ENCODE results near the gene PRDM16. TPM values are rescaled to one million over a fixed set of nuclear protein-coding genes. Genes with fewer than 3 reads are reported as not detected.
A peak's percentile ranks its signal among the peaks of the same experiment; 100 is the strongest.

The PRDM16 gene
- total and polyA plus RNA-seq, 2 of the 13 experiments (the other 11 are each of a cell fraction or from before 2014, with no cell fraction given): 0.15 to 0.81 TPM

DNA sequence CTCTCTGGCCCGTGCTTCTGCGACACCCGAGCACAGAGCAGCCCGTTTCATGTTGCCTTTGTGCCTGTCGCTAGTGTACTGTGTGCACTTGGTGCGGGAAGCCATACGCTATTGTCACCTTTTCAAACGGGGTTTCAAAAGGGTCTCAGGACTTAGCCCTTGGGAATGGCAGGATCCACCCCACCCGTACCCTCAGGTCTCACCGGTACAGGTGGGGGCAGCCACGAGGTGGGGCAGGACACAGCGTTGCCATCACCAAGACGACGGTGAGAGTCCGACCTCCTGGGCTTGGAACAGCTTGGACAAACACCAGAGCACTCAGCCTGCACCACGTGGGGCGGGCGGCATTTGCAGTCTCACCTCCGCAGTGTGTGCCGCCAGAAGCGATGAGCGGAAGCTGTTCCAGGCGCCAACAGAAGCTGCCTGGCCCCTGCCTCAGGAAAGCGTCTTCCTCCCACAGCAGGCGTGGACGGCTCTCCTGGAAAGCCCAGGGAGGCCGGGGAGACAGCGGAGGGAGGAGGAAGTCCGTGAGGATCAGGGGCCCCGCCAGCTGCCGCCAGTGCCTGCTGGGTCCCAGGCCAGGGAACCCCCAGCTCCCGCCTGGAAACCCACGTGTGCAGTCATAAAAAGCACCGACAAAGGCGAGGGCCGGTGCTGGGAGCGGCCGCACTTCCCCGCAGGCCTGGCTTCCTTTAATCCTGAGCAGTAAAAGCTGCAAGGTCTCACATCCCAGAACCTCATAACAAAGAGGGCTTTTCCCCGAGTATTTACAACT is 254.2 kb downstream of the PRDM16 start (continued):
- no peak for TF ChIP-seq HMG20B (CRISPR knock-in tag; conservative IDR thresholded peaks at IDR 0.05)
- TF ChIP-seq ELF1 (CRISPR knock-in tag; IDR thresholded peaks at IDR 0.05): no peak
- TF ChIP-seq RAD51 (IDR thresholded peaks at IDR 0.05; ENCODE audit: borderline replicate concordance): no peak
- no peak for TF ChIP-seq ZNF34 (CRISPR knock-in tag; IDR thresholded peaks at IDR 0.05; ENCODE audit: borderline replicate concordance)
- TF ChIP-seq, protein P1, sequence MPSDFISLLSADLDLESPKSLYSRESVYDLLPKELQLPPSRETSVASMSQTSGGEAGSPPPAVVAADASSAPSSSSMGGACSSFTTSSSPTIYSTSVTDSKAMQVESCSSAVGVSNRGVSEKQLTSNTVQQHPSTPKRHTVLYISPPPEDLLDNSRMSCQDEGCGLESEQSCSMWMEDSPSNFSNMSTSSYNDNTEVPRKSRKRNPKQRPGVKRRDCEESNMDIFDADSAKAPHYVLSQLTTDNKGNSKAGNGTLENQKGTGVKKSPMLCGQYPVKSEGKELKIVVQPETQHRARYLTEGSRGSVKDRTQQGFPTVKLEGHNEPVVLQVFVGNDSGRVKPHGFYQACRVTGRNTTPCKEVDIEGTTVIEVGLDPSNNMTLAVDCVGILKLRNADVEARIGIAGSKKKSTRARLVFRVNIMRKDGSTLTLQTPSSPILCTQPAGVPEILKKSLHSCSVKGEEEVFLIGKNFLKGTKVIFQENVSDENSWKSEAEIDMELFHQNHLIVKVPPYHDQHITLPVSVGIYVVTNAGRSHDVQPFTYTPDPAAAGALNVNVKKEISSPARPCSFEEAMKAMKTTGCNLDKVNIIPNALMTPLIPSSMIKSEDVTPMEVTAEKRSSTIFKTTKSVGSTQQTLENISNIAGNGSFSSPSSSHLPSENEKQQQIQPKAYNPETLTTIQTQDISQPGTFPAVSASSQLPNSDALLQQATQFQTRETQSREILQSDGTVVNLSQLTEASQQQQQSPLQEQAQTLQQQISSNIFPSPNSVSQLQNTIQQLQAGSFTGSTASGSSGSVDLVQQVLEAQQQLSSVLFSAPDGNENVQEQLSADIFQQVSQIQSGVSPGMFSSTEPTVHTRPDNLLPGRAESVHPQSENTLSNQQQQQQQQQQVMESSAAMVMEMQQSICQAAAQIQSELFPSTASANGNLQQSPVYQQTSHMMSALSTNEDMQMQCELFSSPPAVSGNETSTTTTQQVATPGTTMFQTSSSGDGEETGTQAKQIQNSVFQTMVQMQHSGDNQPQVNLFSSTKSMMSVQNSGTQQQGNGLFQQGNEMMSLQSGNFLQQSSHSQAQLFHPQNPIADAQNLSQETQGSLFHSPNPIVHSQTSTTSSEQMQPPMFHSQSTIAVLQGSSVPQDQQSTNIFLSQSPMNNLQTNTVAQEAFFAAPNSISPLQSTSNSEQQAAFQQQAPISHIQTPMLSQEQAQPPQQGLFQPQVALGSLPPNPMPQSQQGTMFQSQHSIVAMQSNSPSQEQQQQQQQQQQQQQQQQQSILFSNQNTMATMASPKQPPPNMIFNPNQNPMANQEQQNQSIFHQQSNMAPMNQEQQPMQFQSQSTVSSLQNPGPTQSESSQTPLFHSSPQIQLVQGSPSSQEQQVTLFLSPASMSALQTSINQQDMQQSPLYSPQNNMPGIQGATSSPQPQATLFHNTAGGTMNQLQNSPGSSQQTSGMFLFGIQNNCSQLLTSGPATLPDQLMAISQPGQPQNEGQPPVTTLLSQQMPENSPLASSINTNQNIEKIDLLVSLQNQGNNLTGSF (CRISPR knock-in tag; IDR thresholded peaks at IDR 0.05): no peak
- peak; percentile 54; the same call in 1 of the 2 replicates for TF ChIP-seq ZNF431 (CRISPR knock-in tag; IDR thresholded peaks at IDR 0.05; ENCODE audit: borderline replicate concordance, low read depth)
- TF ChIP-seq ZNF446 (CRISPR knock-in tag; IDR thresholded peaks at IDR 0.05): no peak
- TF ChIP-seq SNAPC2 (CRISPR knock-in tag; IDR thresholded peaks at IDR 0.05): peak; percentile 72; the same call in 1 of the 2 replicates
- TF ChIP-seq ZNF567 (CRISPR knock-in tag; IDR thresholded peaks at IDR 0.05; ENCODE audit: borderline replicate concordance): no peak
- TF ChIP-seq ZFP36L1 (CRISPR knock-in tag; IDR thresholded peaks at IDR 0.05): 0 out of 2 replicates have a peak, but pooled peaks have one; percentile 24
- TF ChIP-seq CC2D1A (CRISPR knock-in tag; IDR thresholded peaks at IDR 0.05): no peak
- TF ChIP-seq ZNF772 (CRISPR knock-in tag; IDR thresholded peaks at IDR 0.05): no peak
- TF ChIP-seq NFIB (CRISPR knock-in tag; IDR thresholded peaks at IDR 0.05; ENCODE audit: borderline replicate concordance): no peak
- TF ChIP-seq SP2 (CRISPR knock-in tag; IDR thresholded peaks at IDR 0.05): no peak
- TF ChIP-seq ZNF30 (CRISPR knock-in tag; IDR thresholded peaks at IDR 0.05): no peak
- TF ChIP-seq, protein P2, sequence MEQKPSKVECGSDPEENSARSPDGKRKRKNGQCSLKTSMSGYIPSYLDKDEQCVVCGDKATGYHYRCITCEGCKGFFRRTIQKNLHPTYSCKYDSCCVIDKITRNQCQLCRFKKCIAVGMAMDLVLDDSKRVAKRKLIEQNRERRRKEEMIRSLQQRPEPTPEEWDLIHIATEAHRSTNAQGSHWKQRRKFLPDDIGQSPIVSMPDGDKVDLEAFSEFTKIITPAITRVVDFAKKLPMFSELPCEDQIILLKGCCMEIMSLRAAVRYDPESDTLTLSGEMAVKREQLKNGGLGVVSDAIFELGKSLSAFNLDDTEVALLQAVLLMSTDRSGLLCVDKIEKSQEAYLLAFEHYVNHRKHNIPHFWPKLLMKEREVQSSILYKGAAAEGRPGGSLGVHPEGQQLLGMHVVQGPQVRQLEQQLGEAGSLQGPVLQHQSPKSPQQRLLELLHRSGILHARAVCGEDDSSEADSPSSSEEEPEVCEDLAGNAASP (CRISPR knock-in tag; IDR thresholded peaks at IDR 0.05; ENCODE audit: borderline replicate concordance): no peak
- TF ChIP-seq, protein P3, sequence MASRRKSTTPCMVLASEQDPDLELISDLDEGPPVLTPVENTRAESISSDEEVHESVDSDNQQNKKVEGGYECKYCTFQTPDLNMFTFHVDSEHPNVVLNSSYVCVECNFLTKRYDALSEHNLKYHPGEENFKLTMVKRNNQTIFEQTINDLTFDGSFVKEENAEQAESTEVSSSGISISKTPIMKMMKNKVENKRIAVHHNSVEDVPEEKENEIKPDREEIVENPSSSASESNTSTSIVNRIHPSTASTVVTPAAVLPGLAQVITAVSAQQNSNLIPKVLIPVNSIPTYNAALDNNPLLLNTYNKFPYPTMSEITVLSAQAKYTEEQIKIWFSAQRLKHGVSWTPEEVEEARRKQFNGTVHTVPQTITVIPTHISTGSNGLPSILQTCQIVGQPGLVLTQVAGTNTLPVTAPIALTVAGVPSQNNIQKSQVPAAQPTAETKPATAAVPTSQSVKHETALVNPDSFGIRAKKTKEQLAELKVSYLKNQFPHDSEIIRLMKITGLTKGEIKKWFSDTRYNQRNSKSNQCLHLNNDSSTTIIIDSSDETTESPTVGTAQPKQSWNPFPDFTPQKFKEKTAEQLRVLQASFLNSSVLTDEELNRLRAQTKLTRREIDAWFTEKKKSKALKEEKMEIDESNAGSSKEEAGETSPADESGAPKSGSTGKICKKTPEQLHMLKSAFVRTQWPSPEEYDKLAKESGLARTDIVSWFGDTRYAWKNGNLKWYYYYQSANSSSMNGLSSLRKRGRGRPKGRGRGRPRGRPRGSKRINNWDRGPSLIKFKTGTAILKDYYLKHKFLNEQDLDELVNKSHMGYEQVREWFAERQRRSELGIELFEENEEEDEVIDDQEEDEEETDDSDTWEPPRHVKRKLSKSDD (CRISPR knock-in tag; IDR thresholded peaks at IDR 0.05; ENCODE audit: low read depth): peak; percentile 82
- TF ChIP-seq ZSCAN22 (CRISPR knock-in tag; IDR thresholded peaks at IDR 0.05): no peak; the same call in 1 of the 2 replicates
- TF ChIP-seq ZNF660 (CRISPR knock-in tag; IDR thresholded peaks at IDR 0.05; ENCODE audit: borderline replicate concordance, low read depth): no peak
- no peak for TF ChIP-seq TEAD2 (CRISPR knock-in tag; IDR thresholded peaks at IDR 0.05)
